Testis (tissue), 3 donors: ENCODE data around the gene NEURL4. TPM values are rescaled to one million over a fixed set of nuclear protein-coding genes. Genes with fewer than 3 reads are reported as not detected.
A peak's percentile ranks its signal among the peaks of the same experiment; 100 is the strongest.

Source experiments
- DNase-seq: peaks from one replicate; pipeline ENCODE4 v3.0.0-alpha.2; 2019
- H3K27ac ChIP-seq, 2 donors: fragments of 200-600 bp; sonication (generic); one replicate each; pipeline ENCODE4 v1.5.1; 2019
- H3K27me3 ChIP-seq: fragments of 200-600 bp; sonication (generic); one replicate; pipeline ENCODE4 v1.5.1; 2019
- H3K36me3 ChIP-seq: fragments of 200-600 bp; sonication (generic); one replicate; pipeline ENCODE4 v1.5.1; 2017; ENCODE audit warnings: low read depth; ENCODE audit errors: missing control alignments
- H3K4me1 ChIP-seq: fragments of 200-600 bp; sonication (generic); one replicate; pipeline ENCODE4 v1.5.1; 2019
- H3K4me3 ChIP-seq, 2 donors: fragments of 200-600 bp; sonication (generic); one replicate each; pipeline ENCODE4 v1.5.1; 2017 to 2019
- H3K9me3 ChIP-seq: fragments of 200-600 bp; sonication (generic); one replicate; pipeline ENCODE4 v1.5.1; 2017
- CTCF ChIP-seq, 3 experiments: fragments of 450-650 bp in 2 of 3; fragments of 200-600 bp in 1 of 3; sonication (generic) in 1 of 3; IDR thresholded peaks; one replicate each; pipeline ENCODE4 v1.5.1; 2016 to 2019; ENCODE audit warnings: antibody characterized with exemption in 3 of 3, mild to moderate bottlenecking in 2 of 3, moderate library complexity in 1 of 3
- POLR2A ChIP-seq: fragments of 450-650 bp; IDR thresholded peaks from one replicate; pipeline ENCODE4 v1.6.1; 2017; ENCODE audit warnings: antibody characterized with exemption, mild to moderate bottlenecking, moderate library complexity
- WGBS, 2 donors: methylation state at CpG; one replicate each; pipeline ENCODE4 v1.1.5; 2018; 5-methylcytosine and 5-hydroxymethylcytosine counted together
- intact Hi-C: fragments of 100-400 bp; cut with DNase I; formaldehyde crosslinking; loops from one replicate; pipeline ENCODE4 v1.15.1; 2023; ENCODE audit warnings: low total_unique reads
- polyA plus RNA-seq: library from polyadenylated mRNA; stranded (reverse); fragments of 350-450 nt; fragmentation: Illumina TruSeq; extraction: RNeasy Lipid Tissue Mini Kit (QIAGEN cat#74804); gene quantifications from one replicate; pipeline ENCODE4 v1.2.3, GENCODE V29; 2014; ENCODE audit warnings: low read depth, low replicate concordance; ENCODE audit not compliant: insufficient read depth
- total RNA-seq, 2 donors: library from RNA; depleted of rRNA; stranded (reverse); fragments of >200 nt; gene quantifications; one replicate each; pipeline ENCODE4 v1.2.3, GENCODE V29; 2016

Gene NEURL4
- total and polyA plus RNA-seq, 3 donors from 2014 or later, result 34.5 to 50.6 (median 38.3) TPM

DNA sequence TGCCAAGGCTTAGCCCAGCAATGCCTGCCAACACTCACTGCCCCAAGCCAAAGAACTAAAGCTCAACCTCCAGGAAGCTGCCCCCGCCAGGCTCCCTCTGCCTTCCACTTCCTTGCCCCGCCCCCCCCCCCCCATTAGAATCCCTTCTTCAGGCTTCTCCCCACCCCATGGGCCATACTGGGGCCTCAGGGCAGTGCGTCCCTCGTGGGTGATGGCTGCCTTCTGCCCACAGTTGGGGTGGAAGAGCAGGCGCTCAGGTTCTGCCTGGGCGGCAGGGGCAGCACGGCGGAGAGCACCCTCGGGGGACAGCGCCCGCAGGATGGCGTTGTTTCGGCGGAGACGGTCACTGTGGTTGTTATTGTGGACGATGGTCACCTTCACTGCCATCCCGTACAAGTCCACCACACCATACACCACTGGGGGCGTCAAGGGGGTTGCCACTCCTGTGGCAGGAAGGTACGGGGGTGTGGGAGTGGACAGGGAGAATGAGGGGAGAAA, 4.1 kb downstream of the NEURL4 start:
- no peak overlapping the region for H3K27ac ChIP-seq
- no peaks in the 10 kb centered on the region for H3K36me3 ChIP-seq
- intact Hi-C loops, result no loop called here
- no peak for DNase-seq
- H3K4me3 ChIP-seq, result no peak overlapping the region
- H3K9me3 ChIP-seq, result no peaks in the 10 kb centered on the region
- TF ChIP-seq POLR2A (no peak), CTCF (IDR thresholded peaks at IDR 0.05) (no peak)
- peaks cover 8% of the 10 kb centered on the region for H3K4me1 ChIP-seq
- 88 to 93% methylated on average over 5 to 19 of the region's 19 CpGs for WGBS, 2 donors
- H3K27me3 ChIP-seq, result no peaks in the 10 kb centered on the region

DNA sequence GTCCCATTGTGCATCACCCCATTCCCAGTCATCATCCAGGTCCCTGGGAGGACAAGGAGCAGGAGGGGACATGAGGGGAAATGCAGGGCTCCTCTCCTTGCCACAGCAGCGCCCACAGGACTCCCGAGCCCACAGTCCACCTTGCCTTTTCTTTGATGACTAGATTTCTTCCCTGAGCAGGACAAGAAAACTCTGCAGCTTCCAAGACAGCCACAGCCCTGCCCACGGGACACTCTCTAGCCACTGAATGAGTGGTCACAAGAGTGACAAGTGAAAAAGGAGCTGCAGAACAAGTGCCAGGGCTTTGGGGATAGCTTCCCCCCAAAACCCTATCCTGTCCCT, 4.7 kb downstream of the NEURL4 start:
- DNase-seq, result no peak

GRCh38 chr17:7323731-7324437, 5.3 kb downstream of the NEURL4 start:
- TF ChIP-seq CTCF (IDR thresholded peaks at IDR 0.05), result peak; percentile 67 to 80 (median 78)
- no peak for TF ChIP-seq POLR2A
- no peaks in the 10 kb centered on the region for H3K36me3 ChIP-seq
- 71 to 94% methylated on average over 18 to 39 of the region's 39 CpGs for WGBS, 2 donors

More for the DNA sequence above, 4.7 kb downstream of the NEURL4 start:
- Histone ChIP-seq H3K4me1 (peaks cover 8% of the 10 kb centered on the region), H3K9me3 (no peaks in the 10 kb centered on the region), H3K27ac (no peak overlapping the region), H3K27me3 (no peaks in the 10 kb centered on the region), H3K36me3 (no peaks in the 10 kb centered on the region), H3K4me3 (no peak overlapping the region)
- TF ChIP-seq POLR2A (no peak), CTCF (IDR thresholded peaks at IDR 0.05) (no peak)
- 82 to 84% methylated on average over 3 of the region's 3 CpGs for WGBS, 2 donors
- intact Hi-C loops, result no loop called here

GRCh38 chr17:7322520-7323194, 6.5 kb downstream of the NEURL4 start:
- Histone ChIP-seq H3K4me1 (no peaks in the 10 kb centered on the region), H3K36me3 (no peaks in the 10 kb centered on the region), H3K27me3 (no peaks in the 10 kb centered on the region), H3K4me3 (no peak overlapping the region), H3K27ac (no peak overlapping the region), H3K9me3 (no peaks in the 10 kb centered on the region)
- TF ChIP-seq POLR2A, result no peak
- no peak for TF ChIP-seq CTCF (IDR thresholded peaks at IDR 0.05)
- WGBS, 2 donors, result 88 to 92% methylated on average over 12 to 22 of the region's 22 CpGs
- no peak for DNase-seq
- intact Hi-C loops, result no loop called here

More at GRCh38 chr17:7323731-7324437, 5.3 kb downstream of the NEURL4 start:
- DNase-seq, result peak; percentile 67
- no peaks in the 10 kb centered on the region for H3K27me3 ChIP-seq
- no peak overlapping the region for H3K27ac ChIP-seq
- H3K4me3 ChIP-seq, result no peak overlapping the region
- H3K9me3 ChIP-seq, result no peaks in the 10 kb centered on the region
- peaks cover 8% of the 10 kb centered on the region for H3K4me1 ChIP-seq
- intact Hi-C loops, result no loop called here
